DND-41 (cell line): ENCODE measurements around the gene SFMBT2.

Experiments
- ATAC-seq: fragments of 200-7000 bp; cut with Tn5 transposase; 3 replicates; pipeline ENCODE4 v1.9.1; 2021; ENCODE audit warnings: low read depth; ENCODE audit not compliant: insufficient read depth
- DNase-seq: peaks from one replicate; pipeline ENCODE4 v3.0.0-alpha.2; 2020
- H2AFZ ChIP-seq: 2 replicates; pipeline ENCODE4 v1.6.0; 2012; ENCODE audit warnings: low read depth, low read length
- H3K27ac ChIP-seq: 2 replicates; pipeline ENCODE4 v1.5.1; 2012; ENCODE audit warnings: low read length, inconsistent platforms
- H3K27me3 ChIP-seq: fragments of 200-600 bp; sonication (generic); 2 replicates; pipeline ENCODE4 v1.6.0; 2012; ENCODE audit warnings: low read length, mild to moderate bottlenecking, inconsistent platforms; ENCODE audit not compliant: insufficient read depth, poor library complexity
- H3K36me3 ChIP-seq: 2 replicates; pipeline ENCODE4 v1.5.1; 2012; ENCODE audit warnings: low read length, inconsistent platforms; ENCODE audit not compliant: insufficient read depth
- H3K4me1 ChIP-seq: 2 replicates; pipeline ENCODE4 v1.5.1; 2012; ENCODE audit warnings: mild to moderate bottlenecking, low read length; ENCODE audit not compliant: insufficient read depth
- H3K4me2 ChIP-seq: 2 replicates; pipeline ENCODE4 v1.6.0; 2012; ENCODE audit warnings: mild to moderate bottlenecking, moderate library complexity, low read length, inconsistent platforms; ENCODE audit not compliant: insufficient read depth
- H3K4me3 ChIP-seq, 2 experiments: fragments of 200-600 bp in 1 of 2; shearing (Covaris generic) in 1 of 2; 2 replicates each; pipeline ENCODE4 v1.5.1; 2012 to 2016; ENCODE audit warnings: inconsistent platforms in 2 of 2, low read length in 2 of 2, mild to moderate bottlenecking in 2 of 2, low read depth in 1 of 2, moderate library complexity in 1 of 2
- H3K79me2 ChIP-seq: 2 replicates; pipeline ENCODE4 v1.6.0; 2012; ENCODE audit warnings: low read length, inconsistent platforms; ENCODE audit not compliant: insufficient read depth
- H3K9ac ChIP-seq: 2 replicates; pipeline ENCODE4 v1.6.0; 2012; ENCODE audit warnings: low read depth, mild to moderate bottlenecking, inconsistent platforms, low read length, moderate library complexity
- H3K9me3 ChIP-seq: 2 replicates; pipeline ENCODE4 v1.5.1; 2012; ENCODE audit warnings: low read length, moderate library complexity, mild to moderate bottlenecking, inconsistent platforms; ENCODE audit not compliant: insufficient read depth, severe bottlenecking
- H4K20me1 ChIP-seq: 2 replicates; pipeline ENCODE4 v1.6.0; 2012; ENCODE audit warnings: low read length; ENCODE audit not compliant: insufficient read depth
- CTCF ChIP-seq: IDR thresholded peaks from 2 replicates; pipeline ENCODE4 v1.5.1; 2012; ENCODE audit warnings: borderline replicate concordance, low read length, moderate library complexity, mild to moderate bottlenecking; ENCODE audit not compliant: poor library complexity, severe bottlenecking; ENCODE audit errors: extremely low read depth
- EZH2 ChIP-seq: IDR thresholded peaks from 3 replicates; pipeline ENCODE4 v1.6.1; 2012; ENCODE audit warnings: borderline replicate concordance, low read depth, mild to moderate bottlenecking, moderate library complexity, low read length, inconsistent platforms; ENCODE audit not compliant: severe bottlenecking

The SFMBT2 gene

GRCh38 chr10:7425691-7426090, 14.9 kb upstream of the SFMBT2 start:
- DNase-seq: no peak
- no peaks in the 10 kb centered on the region for H3K9me3 ChIP-seq
- TF ChIP-seq CTCF: no peak
- TF ChIP-seq EZH2: no peak
- no peak for ATAC-seq
- H3K36me3 ChIP-seq: no peaks in the 10 kb centered on the region
- H4K20me1 ChIP-seq: no peaks in the 10 kb centered on the region
- no peak overlapping the region for H3K27ac ChIP-seq
- H2AFZ ChIP-seq: no peak overlapping the region
- no peak overlapping the region for H3K9ac ChIP-seq
- no peaks in the 10 kb centered on the region for H3K27me3 ChIP-seq
- no peaks in the 10 kb centered on the region for H3K4me1 ChIP-seq
- no peak overlapping the region for H3K4me2 ChIP-seq
- no peak overlapping the region for H3K4me3 ChIP-seq
- H3K79me2 ChIP-seq: no peaks in the 10 kb centered on the region

GRCh38 chr10:7424919-7425318, 14.1 kb upstream of the SFMBT2 start:
- ATAC-seq (no peak), DNase-seq (no peak)
- Histone ChIP-seq H3K79me2 (no peaks in the 10 kb centered on the region), H3K36me3 (no peaks in the 10 kb centered on the region), H3K9ac (no peak overlapping the region), H2AFZ (no peak overlapping the region), H3K27me3 (no peaks in the 10 kb centered on the region), H4K20me1 (no peaks in the 10 kb centered on the region), H3K4me2 (no peak overlapping the region), H3K4me3 (no peak overlapping the region), H3K4me1 (no peaks in the 10 kb centered on the region), H3K27ac (no peak overlapping the region), H3K9me3 (no peaks in the 10 kb centered on the region)
- TF ChIP-seq CTCF (no peak), EZH2 (no peak)

GRCh38 chr10:7424315-7424714, 13.5 kb upstream of the SFMBT2 start:
- Histone ChIP-seq H3K27me3 (no peaks in the 10 kb centered on the region), H3K9me3 (no peaks in the 10 kb centered on the region), H2AFZ (no peak overlapping the region), H3K9ac (no peak overlapping the region), H3K4me1 (no peaks in the 10 kb centered on the region), H3K27ac (no peak overlapping the region), H3K36me3 (no peaks in the 10 kb centered on the region), H3K4me3 (no peak overlapping the region), H3K4me2 (no peak overlapping the region), H4K20me1 (no peaks in the 10 kb centered on the region), H3K79me2 (no peaks in the 10 kb centered on the region)
- peak; percentile 35; the same call in 2 of the 3 replicates for ATAC-seq
- no peak for TF ChIP-seq CTCF
- TF ChIP-seq EZH2: no peak
- no peak for DNase-seq

GRCh38 chr10:7423521-7423920, 12.7 kb upstream of the SFMBT2 start:
- DNase-seq (no peak), ATAC-seq (no peak)
- no peaks in the 10 kb centered on the region for H3K9me3 ChIP-seq
- no peak overlapping the region for H2AFZ ChIP-seq
- TF ChIP-seq CTCF (no peak), EZH2 (no peak)
- no peak overlapping the region for H3K4me3 ChIP-seq
- no peaks in the 10 kb centered on the region for H3K36me3 ChIP-seq
- no peak overlapping the region for H3K27ac ChIP-seq
- no peaks in the 10 kb centered on the region for H3K79me2 ChIP-seq
- H3K4me2 ChIP-seq: no peak overlapping the region
- no peak overlapping the region for H3K9ac ChIP-seq
- no peaks in the 10 kb centered on the region for H4K20me1 ChIP-seq
- no peaks in the 10 kb centered on the region for H3K4me1 ChIP-seq
- no peaks in the 10 kb centered on the region for H3K27me3 ChIP-seq
